GM12878 (cell line): ENCODE results near the gene PLXNB3. TPM values are rescaled to one million over a fixed set of nuclear protein-coding genes. Genes with fewer than 3 reads are reported as not detected.

ENCODE experiments used
- ATAC-seq: fragments of 200-7000 bp; cut with Tn5 transposase; 3 replicates; pipeline ENCODE4 v1.9.1; 2020; ENCODE audit warnings: mild to moderate bottlenecking, moderate library complexity
- BruUV-seq: library from RNA; stranded (reverse); fragments of 400-500 nt; replicated peaks from 2 replicates; lab custom pipeline; 2021; lab: Mats Ljungman, UMichigan
- CTCF ChIA-PET: fragments of 300-600 bp; sonication (Branson Sonifier 250); formaldehyde crosslinking; extraction: SDS; loops from one replicate; lab custom pipeline; 2021; ENCODE audit warnings: inconsistent platforms; lab: Yijun Ruan, JAX
- POLR2A ChIA-PET: fragments of 350-600 bp; formaldehyde crosslinking; extraction: SDS; loops from one replicate; lab custom pipeline; 2021; ENCODE audit warnings: inconsistent platforms; lab: Charles Lee
- RAD21 ChIA-PET: fragments of 300-600 bp; sonication (Branson Sonifier 250); formaldehyde crosslinking; loops from one replicate; lab custom pipeline; 2023; ENCODE audit warnings: antibody characterized with exemption; ENCODE audit not compliant: unreplicated experiment; lab: Charles Lee
- SMC1A ChIA-PET: fragments of 300-600 bp; sonication (Branson Sonifier 250); formaldehyde crosslinking; loops from one replicate; lab custom pipeline; 2023; ENCODE audit not compliant: unreplicated experiment, uncharacterized antibody; lab: Charles Lee
- DNase-seq: peaks from one replicate; pipeline ENCODE4 v3.0.0-alpha.2; 2011; ENCODE audit warnings: low read depth, low spot score
- FAIRE-seq: peaks from 3 replicates; lab custom pipeline; 2011; peaks lifted over from hg19 to GRCh38; lab: Jason Lieb, UNC
- H2AFZ ChIP-seq: 2 replicates; pipeline ENCODE4 v1.6.0; 2011; ENCODE audit warnings: low read depth, low read length, control low read depth; ENCODE audit not compliant: control insufficient read depth
- H3K27ac ChIP-seq: 2 replicates; pipeline ENCODE4 v1.5.1; 2011; ENCODE audit warnings: control low read depth; ENCODE audit not compliant: control insufficient read depth, insufficient read depth
- H3K27me3 ChIP-seq, 2 experiments: replicated peaks in 1 of 2; 2 replicates each; pipeline versions ENCODE4 v1.6.0 to v1.6.1; 2011; ENCODE audit warnings: low read length in 1 of 2; ENCODE audit not compliant: control insufficient read depth in 2 of 2, insufficient read depth in 2 of 2
- H3K36me3 ChIP-seq, 2 experiments: 2 replicates each; pipeline ENCODE4 v1.5.1; 2011; ENCODE audit warnings: low read length in 1 of 2; ENCODE audit not compliant: control insufficient read depth in 2 of 2, insufficient read depth in 2 of 2
- H3K4me1 ChIP-seq: 2 replicates; pipeline ENCODE4 v1.6.1; 2011; ENCODE audit warnings: mild to moderate bottlenecking, low read length, moderate library complexity, mixed read lengths; ENCODE audit not compliant: control insufficient read depth, insufficient read depth
- H3K4me2 ChIP-seq: 2 replicates; pipeline ENCODE4 v1.6.0; 2011; ENCODE audit warnings: control low read depth; ENCODE audit not compliant: control insufficient read depth, insufficient read depth
- H3K4me3 ChIP-seq: fragments of 200-600 bp; sonication (generic); 2 replicates; pipeline ENCODE4 v1.5.1; 2016
- H3K79me2 ChIP-seq: 2 replicates; pipeline ENCODE4 v1.6.0; 2011; ENCODE audit warnings: low read length; ENCODE audit not compliant: control insufficient read depth, insufficient read depth
- H3K9ac ChIP-seq: 2 replicates; pipeline ENCODE4 v1.8.0; 2011; ENCODE audit warnings: low read length, control low read depth, mixed read lengths; ENCODE audit not compliant: control insufficient read depth, insufficient read depth
- H3K9me3 ChIP-seq: replicated peaks from 3 replicates; pipeline ENCODE4 v1.5.1; 2011; ENCODE audit warnings: mild to moderate bottlenecking, low read length; ENCODE audit not compliant: control insufficient read depth, insufficient read depth
- H4K20me1 ChIP-seq: 2 replicates; pipeline ENCODE4 v1.6.0; 2011; ENCODE audit not compliant: control insufficient read depth, insufficient read depth
- ATF3 ChIP-seq: IDR thresholded peaks from 2 replicates; pipeline ENCODE4 v1.6.1; 2011; ENCODE audit warnings: low read depth, mild to moderate bottlenecking, low read length, moderate library complexity, borderline replicate concordance; ENCODE audit errors: extremely low read depth
- BCLAF1 ChIP-seq: fragments of 450-650 bp; IDR thresholded peaks from 2 replicates; pipeline ENCODE4 v1.6.1; 2017; ENCODE audit warnings: antibody characterized with exemption, mild to moderate bottlenecking, moderate library complexity
- CBX3 ChIP-seq: fragments of 200-600 bp; sonication (generic); IDR thresholded peaks from 2 replicates; pipeline ENCODE4 v1.6.1; 2016; ENCODE audit warnings: low read depth, borderline replicate concordance
- CREB1 ChIP-seq: IDR thresholded peaks from 2 replicates; pipeline ENCODE4 v1.6.1; 2012; ENCODE audit warnings: low read depth, mild to moderate bottlenecking, inconsistent platforms
- GATAD2B ChIP-seq: fragments of 450-650 bp; conservative IDR thresholded peaks from 2 replicates; pipeline ENCODE4 v1.6.1; 2017; ENCODE audit warnings: low read depth, mild to moderate bottlenecking, moderate library complexity
- IRF4 ChIP-seq: IDR thresholded peaks from 2 replicates; pipeline ENCODE4 v1.6.1; 2011; ENCODE audit warnings: low read depth, low read length
- NFYB ChIP-seq: IDR thresholded peaks from 2 replicates; pipeline ENCODE4 v1.6.1; 2011; ENCODE audit warnings: low read depth, mild to moderate bottlenecking, low read length, improper control_type of control experiment, moderate library complexity; ENCODE audit not compliant: insufficient read depth
- NR2C1 ChIP-seq: fragments of 450-650 bp; IDR thresholded peaks from 2 replicates; pipeline ENCODE4 v1.6.1; 2017; ENCODE audit warnings: antibody characterized with exemption, mild to moderate bottlenecking, moderate library complexity
- PBX3 ChIP-seq: IDR thresholded peaks from 2 replicates; pipeline ENCODE4 v1.6.1; 2011; ENCODE audit warnings: mild to moderate bottlenecking, low read depth, low read length, moderate library complexity; ENCODE audit not compliant: insufficient replicate concordance
- PKNOX1 ChIP-seq: fragments of 450-650 bp; IDR thresholded peaks from 2 replicates; pipeline ENCODE4 v1.6.1; 2016; ENCODE audit warnings: mild to moderate bottlenecking
- PML ChIP-seq: IDR thresholded peaks from 2 replicates; pipeline ENCODE4 v1.6.1; 2012; ENCODE audit warnings: low read length, inconsistent platforms
- RELA ChIP-seq: fragments of 450-650 bp; IDR thresholded peaks from 2 replicates; pipeline ENCODE4 v1.8.0; 2014; ENCODE audit warnings: borderline replicate concordance; ENCODE audit not compliant: partially characterized antibody
- RFX5 ChIP-seq: IDR thresholded peaks from 2 replicates; pipeline ENCODE4 v1.6.1; 2011; ENCODE audit warnings: low read depth, low read length, improper control_type of control experiment
- SIN3A ChIP-seq: IDR thresholded peaks from 2 replicates; pipeline ENCODE4 v1.6.1; 2012; ENCODE audit warnings: low read depth, low read length, improper control_type of control experiment
- SMARCA5 ChIP-seq: fragments of 450-650 bp; IDR thresholded peaks from 2 replicates; pipeline ENCODE4 v1.6.1; 2017; ENCODE audit warnings: mild to moderate bottlenecking
- ZNF274 ChIP-seq: IDR thresholded peaks from one replicate; pipeline ENCODE4 v1.8.0; 2011; ENCODE audit not compliant: insufficient read length, insufficient read depth
- WGBS: methylation state at CpG from one replicate; pipeline ENCODE4 v1.1.6; 2016; ENCODE audit warnings: low lambda C conversion rate; ENCODE audit not compliant: insufficient replicate concordance, insufficient coverage; ENCODE audit errors: missing lambda C conversion rate; 5-methylcytosine and 5-hydroxymethylcytosine counted together
- in situ Hi-C: fragments of 300-500 bp; cut with MboI; formaldehyde crosslinking; loops from 9 replicates; pipeline ENCODE4 v1.14.3; 2018; ENCODE audit warnings: mixed read lengths
- intact Hi-C: fragments of 100-400 bp; cut with micrococcal nuclease; formaldehyde crosslinking; loops from one replicate; pipeline ENCODE4 v1.14.2; 2022; ENCODE audit not compliant: unreplicated experiment
- polyA plus RNA-seq, 11 experiments: library from polyadenylated mRNA; depleted of rRNA in 4 of 11; unstranded in 6 of 11; stranded (reverse) in 5 of 11; fragments of >200 nt; fragmentation: Nextera tagmentation in 4 of 11; fragmentation: Illumina TruSeq in 1 of 11; extraction: Ambion mirVana in 4 of 11; extraction: Trizol in 1 of 11; gene quantifications; 1 replicate in 1 of 11; 2 replicates in 10 of 11; pipeline versions ENCODE4 v1.2.1 to v1.2.3, GENCODE V29; 2011 to 2016; ENCODE audit warnings: inconsistent platforms in 2 of 11, missing spikeins in 2 of 11, low read depth in 1 of 11
- total RNA-seq, 4 experiments: library from RNA; depleted of rRNA in 3 of 4; stranded (reverse); fragments of >200 nt in 3 of 4; fragmentation: Illumina TruSeq in 1 of 4; extraction: Trizol in 1 of 4; gene quantifications; 2 replicates each; pipeline versions ENCODE4 v1.2.1 to v1.2.3, GENCODE V29; 2013 to 2021

PLXNB3 gene
- total and polyA plus RNA-seq, 10 of the 15 experiments (the other 5 are each of a cell fraction or from before 2014, with no cell fraction given): 0.06 to 0.68 (median 0.19) TPM; not detected in 4

- in situ Hi-C loops (no loop called here), intact Hi-C loops (no loop called here)
- no TSS peak for BruUV-seq
- peak; percentile 52 for FAIRE-seq
- CTCF ChIA-PET: interaction anchor here (1.2 to 1.4 kb wide), 2 partner anchors 10 to 59 kb away, joined by 4 to 5 read pairs; no protein-coding TSS in a partner anchor
- Histone ChIP-seq H3K9ac (peak overlapping the region; percentile 38; the same call in 1 of the 2 replicates), H3K4me1 (peaks cover 30% of the 10 kb centered on the region), H3K27ac (peak overlapping the region; percentile 28), H3K4me2 (peak overlapping the region; percentile 52), H3K4me3 (no peak overlapping the region), H3K36me3 (no peaks in the 10 kb centered on the region), H4K20me1 (no peaks in the 10 kb centered on the region), H3K9me3 (no peaks in the 10 kb centered on the region; the same call in 2 of the 3 replicates), H2AFZ (peak overlapping the region; percentile 62), H3K79me2 (peaks cover 17% of the 10 kb centered on the region), H3K27me3 (no peaks in the 10 kb centered on the region)
- peak; percentile 72 for ATAC-seq
- 32% methylated on average over 29 of the region's 35 CpGs for WGBS
- POLR2A ChIA-PET: interaction anchor here (0.6 to 1.3 kb wide), 4 partner anchors 9 to 279 kb away, joined by 3 to 6 read pairs (median 4); partner anchors contain the start of gene ARHGAP4
- SMC1A ChIA-PET: no interaction called here
- RAD21 ChIA-PET: interaction anchor here (1.4 kb wide), 1 partner anchor 9 kb away, joined by 3 read pairs; no protein-coding TSS in a partner anchor
- peak; percentile 48 for DNase-seq
- TF ChIP-seq CREB1 (no peak), GATAD2B (no peak), PBX3 (no peak), SIN3A (no peak), PML (no peak), NFYB (no peak), ZNF274 (no peak), RFX5 (no peak), ATF3 (no peak), SMARCA5 (no peak), IRF4 (peak; percentile 87), RELA (no peak), BCLAF1 (no peak), NR2C1 (no peak), CBX3 (no peak), PKNOX1 (no peak)
Observed at GRCh38 chrX:153726286-153727122, 37.5 kb upstream of the PLXNB3 start.
